WTC11 (cell line): ENCODE data around the gene SYNCRIP. TPM values are rescaled to one million over a fixed set of nuclear protein-coding genes. Genes with fewer than 3 reads are reported as not detected.
A peak's percentile ranks its signal among the peaks of the same experiment; 100 is the strongest.

Source experiments
- ARID4B ChIP-seq: sonication (generic); formaldehyde crosslinking; IDR thresholded peaks from 2 replicates; pipeline ENCODE4 v1.8.0; 2023; ENCODE audit warnings: missing genetic modification reagents, mild to moderate bottlenecking, borderline replicate concordance
- CDX4 ChIP-seq: fragments of 250-450 bp; sonication (Bioruptor Pico); IDR thresholded peaks from 2 replicates; pipeline ENCODE4 v1.9.0; 2021; ENCODE audit warnings: moderate library complexity, mild to moderate bottlenecking, inconsistent platforms, borderline replicate concordance
- E2F1 ChIP-seq: sonication (generic); formaldehyde crosslinking; IDR thresholded peaks from 2 replicates; pipeline ENCODE4 v1.8.0; 2022; ENCODE audit warnings: mild to moderate bottlenecking, missing genetic modification reagents
- E2F5 ChIP-seq: sonication (generic); formaldehyde crosslinking; IDR thresholded peaks from 2 replicates; pipeline ENCODE4 v1.8.1; 2022; ENCODE audit warnings: mild to moderate bottlenecking, moderate library complexity, missing genetic modification reagents
- FOXJ3 ChIP-seq: sonication (generic); formaldehyde crosslinking; IDR thresholded peaks from 2 replicates; pipeline ENCODE4 v1.9.0; 2021; ENCODE audit warnings: missing genetic modification reagents, mild to moderate bottlenecking, borderline replicate concordance
- FOXK1 ChIP-seq: sonication (generic); formaldehyde crosslinking; IDR thresholded peaks from 2 replicates; pipeline ENCODE4 v1.8.0; 2022; ENCODE audit warnings: mild to moderate bottlenecking, moderate library complexity, missing genetic modification reagents
- FOXP1 ChIP-seq: sonication (generic); formaldehyde crosslinking; IDR thresholded peaks from 2 replicates; pipeline ENCODE4 v1.8.0; 2022; ENCODE audit warnings: missing genetic modification reagents, mild to moderate bottlenecking, moderate library complexity, borderline replicate concordance
- FOXP4 ChIP-seq: sonication (generic); formaldehyde crosslinking; IDR thresholded peaks from 2 replicates; pipeline ENCODE4 v1.8.0; 2022; ENCODE audit warnings: mild to moderate bottlenecking, missing genetic modification reagents
- GABPB1 ChIP-seq: sonication (generic); formaldehyde crosslinking; IDR thresholded peaks from 2 replicates; pipeline ENCODE4 v1.8.1; 2023; ENCODE audit warnings: mild to moderate bottlenecking, missing genetic modification reagents
- MLX ChIP-seq: sonication (generic); formaldehyde crosslinking; IDR thresholded peaks from 2 replicates; pipeline ENCODE4 v1.8.1; 2023; ENCODE audit warnings: mild to moderate bottlenecking, missing genetic modification reagents, moderate library complexity
- NFE2L1 ChIP-seq: sonication (generic); formaldehyde crosslinking; IDR thresholded peaks from 2 replicates; pipeline ENCODE4 v1.8.1; 2023; ENCODE audit warnings: missing genetic modification reagents
- NR1H2 ChIP-seq: sonication (generic); formaldehyde crosslinking; IDR thresholded peaks from 2 replicates; pipeline ENCODE4 v1.9.0; 2021; ENCODE audit warnings: mild to moderate bottlenecking, moderate library complexity, missing genetic modification reagents
- NR3C1 ChIP-seq: sonication (generic); formaldehyde crosslinking; conservative IDR thresholded peaks from 2 replicates; pipeline ENCODE4 v1.8.1; 2023; ENCODE audit warnings: low read depth, mild to moderate bottlenecking, missing genetic modification reagents
- RELA ChIP-seq: sonication (generic); formaldehyde crosslinking; IDR thresholded peaks from 2 replicates; pipeline ENCODE4 v1.8.1; 2022; ENCODE audit warnings: missing genetic modification reagents, mild to moderate bottlenecking, borderline replicate concordance
- RORB ChIP-seq: fragments of 250-450 bp; sonication (Bioruptor Pico); IDR thresholded peaks from 2 replicates; pipeline ENCODE4 v1.9.0; 2021; ENCODE audit warnings: mild to moderate bottlenecking
- SMAD3 ChIP-seq: sonication (generic); formaldehyde crosslinking; IDR thresholded peaks from 2 replicates; pipeline ENCODE4 v1.8.0; 2022; ENCODE audit warnings: missing genetic modification reagents, mild to moderate bottlenecking, borderline replicate concordance
- TEAD4 ChIP-seq: sonication (generic); formaldehyde crosslinking; IDR thresholded peaks from 2 replicates; pipeline ENCODE4 v1.8.0; 2022; ENCODE audit warnings: mild to moderate bottlenecking, missing genetic modification reagents
- ZBTB43 ChIP-seq: sonication (generic); formaldehyde crosslinking; IDR thresholded peaks from 2 replicates; pipeline ENCODE4 v1.8.1; 2023; ENCODE audit warnings: mild to moderate bottlenecking, missing genetic modification reagents
- ZNF281 ChIP-seq: sonication (generic); formaldehyde crosslinking; IDR thresholded peaks from 2 replicates; pipeline ENCODE4 v1.8.0; 2023; ENCODE audit warnings: mild to moderate bottlenecking, missing genetic modification reagents
- ZNF512 ChIP-seq: sonication (generic); formaldehyde crosslinking; IDR thresholded peaks from 2 replicates; pipeline ENCODE4 v1.8.1; 2022; ENCODE audit warnings: missing genetic modification reagents, borderline replicate concordance
- ZNF671 ChIP-seq: fragments of 250-450 bp; sonication (Bioruptor Pico); IDR thresholded peaks from 2 replicates; pipeline ENCODE4 v1.8.0; 2021; ENCODE audit warnings: mild to moderate bottlenecking
- total RNA-seq: library from RNA; stranded (reverse); gene quantifications from 3 replicates; pipeline ENCODE4 v1.2.3, GENCODE V29; 2021

SYNCRIP gene
- total RNA-seq, 1 experiment from 2014 or later, result 150 TPM

- 0 out of 2 replicates have a peak, but pooled peaks have one; percentile 23 for TF ChIP-seq E2F5
- no peak for TF ChIP-seq FOXJ3
- no peak for TF ChIP-seq CDX4 (CRISPR knock-in tag)
- no peak for TF ChIP-seq NR1H2 (CRISPR knock-in tag)
- peak; percentile 63 for TF ChIP-seq GABPB1 (CRISPR knock-in tag)
- 0 out of 2 replicates have a peak, but pooled peaks have one; percentile 71 for TF ChIP-seq ZNF512
- TF ChIP-seq MLX, result no peak
- TF ChIP-seq ARID4B (CRISPR knock-in tag), result 0 out of 2 replicates have a peak, but pooled peaks have one; percentile 65
- no peak for TF ChIP-seq RELA (CRISPR knock-in tag)
- TF ChIP-seq FOXP4 (CRISPR knock-in tag), result 0 out of 2 replicates have a peak, but pooled peaks have one; percentile 75
- 0 out of 2 replicates have a peak, but pooled peaks have one; percentile 11 for TF ChIP-seq NR3C1 (CRISPR knock-in tag)
- no peak for TF ChIP-seq TEAD4 (CRISPR knock-in tag)
- peak; percentile 86; the same call in 1 of the 2 replicates for TF ChIP-seq ZBTB43
- TF ChIP-seq RORB (CRISPR knock-in tag), result no peak
- no peak for TF ChIP-seq ZNF671 (CRISPR knock-in tag)
- TF ChIP-seq E2F1 (CRISPR knock-in tag), result peak; percentile 18; the same call in 1 of the 2 replicates
- TF ChIP-seq NFE2L1 (CRISPR knock-in tag), result peak; percentile 84; the same call in 1 of the 2 replicates
- TF ChIP-seq FOXK1 (CRISPR knock-in tag), result peak; percentile 74; the same call in 1 of the 2 replicates
- TF ChIP-seq SMAD3 (CRISPR knock-in tag), result peak; percentile 86
- no peak for TF ChIP-seq ZNF281 (CRISPR knock-in tag)
- TF ChIP-seq FOXP1 (CRISPR knock-in tag), result peak; percentile 84
Measured at GRCh38 chr6:85593438-85594196, 49.1 kb downstream of the SYNCRIP start, which contains the start of gene SNX14 (continued).
